Astrocyte (in vitro differentiated cells and primary cell): ENCODE data around the gene CD180. TPM values are rescaled to one million over a fixed set of nuclear protein-coding genes. Genes with fewer than 3 reads are reported as not detected.
A peak's percentile ranks its signal among the peaks of the same experiment; 100 is the strongest.

Experiments
- DNase-seq: peaks from one replicate; pipeline ENCODE4 v3.0.0-alpha.2; 2010; ENCODE audit warnings: low read depth
- FAIRE-seq: peaks from 2 replicates; lab custom pipeline; 2011; peaks lifted over from hg19 to GRCh38; lab: Jason Lieb, UNC
- H2AFZ ChIP-seq: 2 replicates; pipeline ENCODE4 v1.6.0; 2012; ENCODE audit warnings: low read depth, low read length, inconsistent platforms
- H3K27ac ChIP-seq: 2 replicates; pipeline ENCODE4 v1.5.1; 2011; ENCODE audit warnings: low read depth, low read length, inconsistent platforms
- H3K27me3 ChIP-seq: 2 replicates; pipeline ENCODE4 v1.6.0; 2011; ENCODE audit warnings: low read length, inconsistent platforms; ENCODE audit not compliant: insufficient read depth
- H3K36me3 ChIP-seq: 2 replicates; pipeline ENCODE4 v1.5.1; 2011; ENCODE audit warnings: low read length, inconsistent platforms; ENCODE audit not compliant: insufficient read depth
- H3K4me1 ChIP-seq: 2 replicates; pipeline ENCODE4 v1.5.1; 2011; ENCODE audit warnings: low read length, inconsistent platforms; ENCODE audit not compliant: insufficient read depth
- H3K4me2 ChIP-seq: 2 replicates; pipeline ENCODE4 v1.6.0; 2012; ENCODE audit warnings: low read length, inconsistent platforms
- H3K4me3 ChIP-seq: 2 replicates; pipeline ENCODE4 v1.5.1; 2011; ENCODE audit warnings: low read depth, mild to moderate bottlenecking, low read length, inconsistent platforms; ENCODE audit not compliant: insufficient read depth
- H3K79me2 ChIP-seq: 2 replicates; pipeline ENCODE4 v1.6.0; 2012; ENCODE audit warnings: mild to moderate bottlenecking, low read length, inconsistent platforms; ENCODE audit not compliant: insufficient read depth
- H3K9ac ChIP-seq: 2 replicates; pipeline ENCODE4 v1.6.0; 2012; ENCODE audit warnings: mild to moderate bottlenecking, low read length, inconsistent platforms
- H3K9me3 ChIP-seq: 2 replicates; pipeline ENCODE4 v1.5.1; 2012; ENCODE audit warnings: low read depth, mild to moderate bottlenecking, low read length, inconsistent platforms; ENCODE audit not compliant: insufficient read depth
- H4K20me1 ChIP-seq: 2 replicates; pipeline ENCODE4 v1.6.0; 2012; ENCODE audit warnings: low read length, inconsistent platforms; ENCODE audit not compliant: insufficient read depth
- H3K27ac Mint-ChIP-seq: one replicate; pipeline ENCODE4 v1.8.0; 2021; ENCODE audit warnings: mild to moderate bottlenecking, mixed read lengths; ENCODE audit not compliant: unreplicated experiment
- H3K27me3 Mint-ChIP-seq: one replicate; pipeline ENCODE4 v1.8.0; 2021; ENCODE audit warnings: low read depth, mixed read lengths; ENCODE audit not compliant: unreplicated experiment
- H3K36me3 Mint-ChIP-seq: one replicate; pipeline ENCODE4 v1.8.0; 2021; ENCODE audit warnings: low read depth, mixed read lengths; ENCODE audit not compliant: unreplicated experiment
- H3K4me1 Mint-ChIP-seq: one replicate; pipeline ENCODE4 v1.8.0; 2021; ENCODE audit warnings: low read depth, mixed read lengths; ENCODE audit not compliant: unreplicated experiment
- H3K4me3 Mint-ChIP-seq: one replicate; pipeline ENCODE4 v1.8.0; 2021; ENCODE audit warnings: mild to moderate bottlenecking, moderate library complexity, mixed read lengths; ENCODE audit not compliant: unreplicated experiment
- H3K9me3 Mint-ChIP-seq: one replicate; pipeline ENCODE4 v1.8.0; 2021; ENCODE audit warnings: mild to moderate bottlenecking, mixed read lengths; ENCODE audit not compliant: unreplicated experiment
- CTCF ChIP-seq: IDR thresholded peaks from 2 replicates; pipeline ENCODE4 v1.5.1; 2011; ENCODE audit warnings: low read depth, mild to moderate bottlenecking, inconsistent platforms, low read length, moderate library complexity; ENCODE audit not compliant: insufficient read depth
- EZH2 ChIP-seq: IDR thresholded peaks from 2 replicates; pipeline ENCODE4 v1.6.1; 2012; ENCODE audit warnings: mild to moderate bottlenecking, low read length, inconsistent platforms; ENCODE audit not compliant: insufficient read depth
- total RNA-seq: library from RNA; stranded (reverse); gene quantifications from 2 replicates; pipeline ENCODE4 v1.2.1, GENCODE V29; 2021

Gene CD180
- total RNA-seq, 1 donor from 2014 or later: not detected

- no peaks in the 10 kb centered on the region for H3K27me3 Mint-ChIP-seq
- Histone ChIP-seq H3K4me2 (no peak overlapping the region), H3K79me2 (no peaks in the 10 kb centered on the region), H3K4me1 (no peaks in the 10 kb centered on the region), H3K27me3 (no peaks in the 10 kb centered on the region), H3K36me3 (no peaks in the 10 kb centered on the region), H4K20me1 (no peaks in the 10 kb centered on the region), H2AFZ (no peak overlapping the region), H3K4me3 (no peak overlapping the region), H3K9ac (no peak overlapping the region), H3K9me3 (no peaks in the 10 kb centered on the region), H3K27ac (no peak overlapping the region)
- peak; percentile 20 for FAIRE-seq
- H3K4me1 Mint-ChIP-seq: peaks cover 14% of the 10 kb centered on the region
- no peaks in the 10 kb centered on the region for H3K9me3 Mint-ChIP-seq
- no peak overlapping the region for H3K27ac Mint-ChIP-seq
- no peaks in the 10 kb centered on the region for H3K36me3 Mint-ChIP-seq
- DNase-seq: no peak
- no peak overlapping the region for H3K4me3 Mint-ChIP-seq
- TF ChIP-seq CTCF (no peak), EZH2 (no peak)
Measured at GRCh38 chr5:67241326-67241725, 44.7 kb upstream of the CD180 start.

DNA sequence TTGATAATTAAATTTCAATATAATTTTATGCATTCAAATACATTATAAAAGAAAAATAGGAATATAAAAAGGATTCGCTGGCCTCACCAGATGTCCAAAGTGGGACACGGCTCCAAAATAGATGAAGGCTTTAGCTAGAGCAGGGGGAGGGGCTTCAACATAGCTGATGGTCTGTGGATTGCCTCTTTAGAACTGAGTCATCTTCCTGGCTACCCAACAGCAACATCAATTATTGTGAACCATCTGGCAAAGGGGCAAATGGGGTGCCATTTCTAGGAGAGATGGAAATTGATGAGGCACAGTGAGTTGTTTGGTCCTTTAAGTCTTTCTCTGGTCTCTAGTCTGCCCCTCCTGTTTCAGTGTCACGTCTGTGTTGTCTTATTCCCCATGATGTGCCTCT is 44.2 kb upstream of the CD180 start:
- no peak for FAIRE-seq
- Histone ChIP-seq H3K4me3 (no peak overlapping the region), H3K79me2 (no peaks in the 10 kb centered on the region), H4K20me1 (no peaks in the 10 kb centered on the region), H3K4me1 (no peaks in the 10 kb centered on the region), H2AFZ (no peak overlapping the region), H3K27ac (no peak overlapping the region), H3K4me2 (no peak overlapping the region), H3K9ac (no peak overlapping the region), H3K27me3 (no peaks in the 10 kb centered on the region), H3K9me3 (no peaks in the 10 kb centered on the region), H3K36me3 (no peaks in the 10 kb centered on the region)
- Mint-ChIP-seq H3K4me3 (no peak overlapping the region), H3K4me1 (peaks cover 14% of the 10 kb centered on the region), H3K27ac (no peak overlapping the region), H3K27me3 (no peaks in the 10 kb centered on the region), H3K9me3 (no peaks in the 10 kb centered on the region), H3K36me3 (no peaks in the 10 kb centered on the region)
- no peak for TF ChIP-seq EZH2
- no peak for TF ChIP-seq CTCF
- peak; percentile 39 for DNase-seq

GRCh38 chr5:67240065-67240464 is 43.5 kb upstream of the CD180 start:
- H3K36me3 Mint-ChIP-seq: no peaks in the 10 kb centered on the region
- Histone ChIP-seq H3K4me3 (no peak overlapping the region), H3K79me2 (no peaks in the 10 kb centered on the region), H3K9ac (no peak overlapping the region), H4K20me1 (no peaks in the 10 kb centered on the region), H3K4me1 (peaks cover 3% of the 10 kb centered on the region), H3K36me3 (no peaks in the 10 kb centered on the region), H3K4me2 (no peak overlapping the region), H3K27ac (no peak overlapping the region), H3K27me3 (no peaks in the 10 kb centered on the region), H2AFZ (no peak overlapping the region), H3K9me3 (no peaks in the 10 kb centered on the region)
- TF ChIP-seq CTCF: no peak
- DNase-seq (no peak), FAIRE-seq (no peak)
- no peaks in the 10 kb centered on the region for H3K27me3 Mint-ChIP-seq
- H3K9me3 Mint-ChIP-seq: no peaks in the 10 kb centered on the region
- no peak overlapping the region for H3K4me3 Mint-ChIP-seq
- no peak overlapping the region for H3K27ac Mint-ChIP-seq
- peaks cover 14% of the 10 kb centered on the region for H3K4me1 Mint-ChIP-seq
